Stomach (tissue), 9 donors: Measurements from ENCODE around the gene CREB5. TPM values are rescaled to one million over a fixed set of nuclear protein-coding genes. Genes with fewer than 3 reads are reported as not detected.

ENCODE experiments used
- DNase-seq, 2 donors: peaks; one replicate each; pipeline versions ENCODE4 v3.0.0 to v3.0.0-alpha.2; 2013 to 2019
- H3K27ac ChIP-seq, 5 donors: fragments of 200-600 bp in 4 of 5; sonication (generic) in 4 of 5; one replicate each; pipeline ENCODE4 v1.5.1; 2013 to 2019; ENCODE audit warnings: mild to moderate bottlenecking in 1 of 5, moderate library complexity in 1 of 5
- H3K27me3 ChIP-seq, 3 donors: fragments of 200-600 bp; sonication (generic); one replicate each; pipeline ENCODE4 v1.5.1; 2017 to 2019; ENCODE audit warnings: mixed run types in 1 of 3
- H3K36me3 ChIP-seq, 4 donors: fragments of 200-600 bp; sonication (generic); 1 replicate in 3 of 4; 2 replicates in 1 of 4; pipeline ENCODE4 v1.5.1; 2016 to 2019
- H3K4me1 ChIP-seq, 4 donors: fragments of 200-600 bp; sonication (generic); one replicate each; pipeline ENCODE4 v1.5.1; 2016 to 2019
- H3K4me3 ChIP-seq, 4 donors: fragments of 200-600 bp; sonication (generic) in 3 of 4; one replicate each; pipeline ENCODE4 v1.5.1; 2016 to 2019; ENCODE audit warnings: mild to moderate bottlenecking in 1 of 4
- H3K9me3 ChIP-seq, 4 donors: fragments of 200-600 bp; sonication (generic); one replicate each; pipeline ENCODE4 v1.5.1; 2016 to 2019
- EP300 ChIP-seq: sonication (generic); formaldehyde crosslinking; IDR thresholded peaks from one replicate; pipeline ENCODE4 v1.6.1; 2017; ENCODE audit warnings: antibody characterized with exemption
- POLR2A ChIP-seq, 4 donors: fragments of 450-650 bp; IDR thresholded peaks; one replicate each; pipeline ENCODE4 v1.6.1; 2016; ENCODE audit warnings: antibody characterized with exemption in 4 of 4, control low read depth in 2 of 4, mild to moderate bottlenecking in 1 of 4, moderate library complexity in 1 of 4
- POLR2AphosphoS5 ChIP-seq, 3 donors: sonication (generic); formaldehyde crosslinking; IDR thresholded peaks; one replicate each; pipeline ENCODE4 v1.6.1; 2016; ENCODE audit warnings: antibody characterized with exemption in 3 of 3
- WGBS, 5 donors: extraction: QIAGEN DNeasy Blood & Tissue Kit in 3 of 5; methylation state at CpG; one replicate each; pipeline versions ENCODE4 v1.1.5 to v1.1.7; 2013 to 2018; 5-methylcytosine and 5-hydroxymethylcytosine counted together
- intact Hi-C: fragments of 100-400 bp; cut with DNase I; formaldehyde crosslinking; loops from one replicate; pipeline ENCODE4 v1.15.1; 2023; ENCODE audit warnings: low total_unique reads
- polyA plus RNA-seq, 3 donors: library from polyadenylated mRNA; stranded (reverse); fragments of 200-250 nt; gene quantifications; one replicate each; pipeline ENCODE4 v1.2.3, GENCODE V29; 2013
- total RNA-seq, 5 donors: library from RNA; depleted of rRNA; stranded (reverse); fragments of >200 nt; gene quantifications; one replicate each; pipeline versions ENCODE4 v1.1.0 to v1.2.3, GENCODE V29; 2014 to 2016
- TF ChIP-seq, protein P1 (sequence below), 7 experiments: fragments of 450-650 bp in 4 of 7; fragments of 200-600 bp in 3 of 7; sonication (generic) in 3 of 7; IDR thresholded peaks; one replicate each; pipeline ENCODE4 v1.5.1; 2016 to 2019; ENCODE audit warnings: antibody characterized with exemption in 7 of 7, control low read depth in 2 of 7, mild to moderate bottlenecking in 1 of 7
- donor health status: healthy with polysubstance abuse.
- donor health status: Bipolar disorder and iron deficiency.
- donor health status: healthy.

Gene CREB5
- total and polyA plus RNA-seq, 8 donors: 0.68 to 30.3 (median 1.5) TPM; not detected in 1

GRCh38 chr7:28490831-28491230 lies 78.5 kb downstream of the CREB5 start:
- Histone ChIP-seq H3K4me1 (no peaks in the 10 kb centered on the region), H3K36me3 (no peaks in the 10 kb centered on the region), H3K27ac (no peak overlapping the region), H3K27me3 (no peaks in the 10 kb centered on the region), H3K4me3 (no peak overlapping the region), H3K9me3 (no peaks in the 10 kb centered on the region)
- intact Hi-C loops: no loop called here
- 81 to 88% (median 87%) methylated on average over 11 of the region's 11 CpGs for WGBS, 5 donors
- DNase-seq: no peak
- TF ChIP-seq POLR2AphosphoS5 (IDR thresholded peaks at IDR 0.05): no peak
- TF ChIP-seq, protein P1, sequence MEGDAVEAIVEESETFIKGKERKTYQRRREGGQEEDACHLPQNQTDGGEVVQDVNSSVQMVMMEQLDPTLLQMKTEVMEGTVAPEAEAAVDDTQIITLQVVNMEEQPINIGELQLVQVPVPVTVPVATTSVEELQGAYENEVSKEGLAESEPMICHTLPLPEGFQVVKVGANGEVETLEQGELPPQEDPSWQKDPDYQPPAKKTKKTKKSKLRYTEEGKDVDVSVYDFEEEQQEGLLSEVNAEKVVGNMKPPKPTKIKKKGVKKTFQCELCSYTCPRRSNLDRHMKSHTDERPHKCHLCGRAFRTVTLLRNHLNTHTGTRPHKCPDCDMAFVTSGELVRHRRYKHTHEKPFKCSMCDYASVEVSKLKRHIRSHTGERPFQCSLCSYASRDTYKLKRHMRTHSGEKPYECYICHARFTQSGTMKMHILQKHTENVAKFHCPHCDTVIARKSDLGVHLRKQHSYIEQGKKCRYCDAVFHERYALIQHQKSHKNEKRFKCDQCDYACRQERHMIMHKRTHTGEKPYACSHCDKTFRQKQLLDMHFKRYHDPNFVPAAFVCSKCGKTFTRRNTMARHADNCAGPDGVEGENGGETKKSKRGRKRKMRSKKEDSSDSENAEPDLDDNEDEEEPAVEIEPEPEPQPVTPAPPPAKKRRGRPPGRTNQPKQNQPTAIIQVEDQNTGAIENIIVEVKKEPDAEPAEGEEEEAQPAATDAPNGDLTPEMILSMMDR (IDR thresholded peaks at IDR 0.05): no peak
- no peak for TF ChIP-seq EP300
- no peak for TF ChIP-seq POLR2A (IDR thresholded peaks at IDR 0.05)

- Histone ChIP-seq H3K27ac (no peak overlapping the region), H3K4me1 (no peaks in the 10 kb centered on the region)
- TF ChIP-seq POLR2A (IDR thresholded peaks at IDR 0.05) (no peak), POLR2AphosphoS5 (IDR thresholded peaks at IDR 0.05) (no peak), EP300 (no peak)
- TF ChIP-seq, protein P1 (IDR thresholded peaks at IDR 0.05): no peak
These were observed 81.2 kb downstream of the CREB5 start for GRCh38 chr7:28493477-28493876.

DNA sequence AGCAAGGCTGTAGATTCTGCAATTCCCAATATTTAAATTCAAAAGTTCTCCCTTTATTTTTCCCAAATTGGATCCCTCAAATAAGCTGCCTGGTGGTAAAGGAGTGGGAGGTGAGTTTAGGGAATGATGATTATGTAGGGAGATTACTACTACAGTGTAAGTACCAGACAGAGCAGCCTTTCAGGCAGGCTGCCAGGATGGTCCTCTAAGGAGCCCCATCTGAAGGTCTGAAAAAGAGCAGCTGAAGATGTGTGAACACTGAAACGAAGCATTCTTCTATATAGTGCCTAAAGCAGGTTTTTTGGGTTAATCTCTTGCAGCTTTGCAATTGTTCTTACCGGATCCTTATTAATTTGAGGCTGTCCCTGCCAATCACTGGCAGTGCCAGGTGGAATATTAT lies 84.7 kb downstream of the CREB5 start:
- DNase-seq: peak in 1 of 2 donors; percentile 59
- TF ChIP-seq POLR2AphosphoS5 (IDR thresholded peaks at IDR 0.05) (no peak), EP300 (no peak), POLR2A (IDR thresholded peaks at IDR 0.05) (no peak)
- TF ChIP-seq, protein P1 (IDR thresholded peaks at IDR 0.05): no peak
- Histone ChIP-seq H3K4me3 (no peak overlapping the region), H3K27me3 (no peaks in the 10 kb centered on the region), H3K36me3 (no peaks in the 10 kb centered on the region), H3K9me3 (no peaks in the 10 kb centered on the region), H3K27ac (no peak overlapping the region), H3K4me1 (no peaks in the 10 kb centered on the region)
- WGBS, 5 donors: 59 to 78% (median 64%) methylated on average over 2 of the region's 2 CpGs
- intact Hi-C loops: no loop called here

More at GRCh38 chr7:28493477-28493876, 81.2 kb downstream of the CREB5 start:
- Histone ChIP-seq H3K4me3 (no peak overlapping the region), H3K9me3 (no peaks in the 10 kb centered on the region), H3K36me3 (no peaks in the 10 kb centered on the region), H3K27me3 (no peaks in the 10 kb centered on the region)
- intact Hi-C loops: no loop called here
- no peak for DNase-seq

- 84 to 92% (median 89%) methylated on average over 4 of the region's 4 CpGs for WGBS, 5 donors
- intact Hi-C loops: no loop called here
- Histone ChIP-seq H3K4me3 (no peak overlapping the region), H3K4me1 (no peaks in the 10 kb centered on the region), H3K27ac (no peak overlapping the region), H3K36me3 (no peaks in the 10 kb centered on the region), H3K9me3 (no peaks in the 10 kb centered on the region), H3K27me3 (no peaks in the 10 kb centered on the region)
- TF ChIP-seq, protein P1 (IDR thresholded peaks at IDR 0.05): no peak
- no peak for TF ChIP-seq EP300
- no peak for TF ChIP-seq POLR2AphosphoS5 (IDR thresholded peaks at IDR 0.05)
- TF ChIP-seq POLR2A (IDR thresholded peaks at IDR 0.05): no peak
- DNase-seq: no peak
These were observed 86.3 kb downstream of the CREB5 start for GRCh38 chr7:28498636-28499035.
